ENCODE results near the gene RNF220. TPM values are rescaled to one million over a fixed set of nuclear protein-coding genes. Genes with fewer than 3 reads are reported as not detected.

RNF220 gene
- total RNA-seq, 1 experiment from 2014 or later = 66.6 TPM

DNA sequence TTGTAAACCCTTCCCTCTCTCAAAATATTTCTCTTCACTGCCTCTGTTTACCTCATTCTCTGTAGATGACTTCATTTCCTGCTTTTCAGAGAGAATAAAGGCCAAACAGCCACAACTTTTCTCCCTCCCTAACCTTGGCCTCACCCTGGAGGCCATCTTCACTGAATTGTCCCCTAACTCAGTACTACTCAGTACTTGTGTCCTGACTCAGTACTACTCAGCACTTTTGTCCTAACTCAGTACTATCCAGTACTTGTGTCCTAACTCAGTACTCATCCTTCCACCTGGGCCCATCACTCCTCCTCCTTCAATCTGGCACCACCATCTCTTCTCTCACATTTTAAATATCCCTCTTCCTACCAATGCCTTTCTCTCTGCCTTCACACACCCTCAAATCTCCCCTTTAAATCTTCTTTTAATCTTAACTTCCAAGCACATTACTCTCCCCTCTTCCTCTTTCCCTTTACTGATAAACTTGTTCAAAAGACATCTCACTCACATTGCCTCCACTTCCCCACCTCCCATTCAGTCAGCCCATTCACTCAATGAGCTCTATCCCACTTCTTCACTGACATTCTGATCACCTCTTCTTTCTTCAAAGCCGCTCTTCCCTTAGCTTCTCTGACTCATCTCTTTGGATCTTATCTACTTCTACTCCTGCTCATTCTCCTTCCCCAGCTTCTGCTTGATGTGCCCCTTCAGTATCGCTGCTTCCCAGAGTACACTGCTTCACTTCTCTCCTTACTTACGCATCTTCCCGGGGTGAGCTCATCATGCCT lies 121.4 kb downstream of the RNF220 start:
- no peaks in the 10 kb centered on the region for H3K36me3 ChIP-seq (ENCODE audit: low read depth, low read length)
- BruUV-seq (replicated peaks) = no TSS peak
- no peak overlapping the region for H3K4me2 ChIP-seq (ENCODE audit: low read length)
- no peak overlapping the region for H3K9ac ChIP-seq (ENCODE audit: low read length)
- no peak overlapping the region for H3K27ac ChIP-seq (ENCODE audit: low read length)
- DNase-seq (no peak), ATAC-seq (no peak)
- no peaks in the 10 kb centered on the region for H3K79me2 ChIP-seq (ENCODE audit: low read length)
- no peaks in the 10 kb centered on the region for H3K9me2 ChIP-seq (replicated peaks; ENCODE audit: low read length)
- CTCF ChIA-PET = no interaction called here
- no peaks in the 10 kb centered on the region for H4K20me1 ChIP-seq (ENCODE audit: low read length)
- peaks cover 5% of the 10 kb centered on the region for H3K4me1 ChIP-seq (ENCODE audit: insufficient read depth, low read length)
- H3K27me3 ChIP-seq (ENCODE audit: low read length) = no peaks in the 10 kb centered on the region
- no peak overlapping the region for H2AFZ ChIP-seq (ENCODE audit: low read length)
- H3K4me3 ChIP-seq (ENCODE audit: low read length) = no peak overlapping the region
- intact Hi-C loops (cut with micrococcal nuclease) = no loop called here
- no peaks in the 10 kb centered on the region for H3K9me3 ChIP-seq (ENCODE audit: low read length)
- POLR2A ChIA-PET (ENCODE audit: unreplicated experiment) = no interaction called here
- no peaks in the 10 kb centered on the region for H3F3A ChIP-seq (ENCODE audit: low read length, unreplicated experiment)
- TF ChIP-seq, protein P1, sequence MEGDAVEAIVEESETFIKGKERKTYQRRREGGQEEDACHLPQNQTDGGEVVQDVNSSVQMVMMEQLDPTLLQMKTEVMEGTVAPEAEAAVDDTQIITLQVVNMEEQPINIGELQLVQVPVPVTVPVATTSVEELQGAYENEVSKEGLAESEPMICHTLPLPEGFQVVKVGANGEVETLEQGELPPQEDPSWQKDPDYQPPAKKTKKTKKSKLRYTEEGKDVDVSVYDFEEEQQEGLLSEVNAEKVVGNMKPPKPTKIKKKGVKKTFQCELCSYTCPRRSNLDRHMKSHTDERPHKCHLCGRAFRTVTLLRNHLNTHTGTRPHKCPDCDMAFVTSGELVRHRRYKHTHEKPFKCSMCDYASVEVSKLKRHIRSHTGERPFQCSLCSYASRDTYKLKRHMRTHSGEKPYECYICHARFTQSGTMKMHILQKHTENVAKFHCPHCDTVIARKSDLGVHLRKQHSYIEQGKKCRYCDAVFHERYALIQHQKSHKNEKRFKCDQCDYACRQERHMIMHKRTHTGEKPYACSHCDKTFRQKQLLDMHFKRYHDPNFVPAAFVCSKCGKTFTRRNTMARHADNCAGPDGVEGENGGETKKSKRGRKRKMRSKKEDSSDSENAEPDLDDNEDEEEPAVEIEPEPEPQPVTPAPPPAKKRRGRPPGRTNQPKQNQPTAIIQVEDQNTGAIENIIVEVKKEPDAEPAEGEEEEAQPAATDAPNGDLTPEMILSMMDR (conservative IDR thresholded peaks at IDR 0.05; ENCODE audit: low read depth, low read length) = no peak
- no peak for TF ChIP-seq EZH2phosphoT487 (IDR thresholded peaks at IDR 0.05; ENCODE audit: borderline replicate concordance, low read length)
- TF ChIP-seq EZH2 (IDR thresholded peaks at IDR 0.05; ENCODE audit: low read length, unreplicated experiment) = no peak

- H4K20me1 ChIP-seq (ENCODE audit: low read length) = no peaks in the 10 kb centered on the region
- no TSS peak for BruUV-seq (replicated peaks)
- H3K79me2 ChIP-seq (ENCODE audit: low read length) = no peaks in the 10 kb centered on the region
- peak overlapping the region; percentile 71 for H3K27ac ChIP-seq (ENCODE audit: low read length)
- no peaks in the 10 kb centered on the region for H3K9me3 ChIP-seq (ENCODE audit: low read length)
- H3K27me3 ChIP-seq (ENCODE audit: low read length) = no peaks in the 10 kb centered on the region
- peak overlapping the region; percentile 47 for H3K4me2 ChIP-seq (ENCODE audit: low read length)
- no peaks in the 10 kb centered on the region for H3K36me3 ChIP-seq (ENCODE audit: low read depth, low read length)
- ChIA-PET POLR2A (ENCODE audit: unreplicated experiment) (interaction anchor here (0.6 kb wide), 2 partner anchors 491 to 771 kb away, joined by 6 to 11 read pairs; no protein-coding TSS in a partner anchor), CTCF (interaction anchor here (0.9 kb wide), 1 partner anchor 22 kb away, joined by 3 read pairs; no protein-coding TSS in a partner anchor)
- intact Hi-C loops (cut with micrococcal nuclease) = no loop called here
- H3K9me2 ChIP-seq (replicated peaks; ENCODE audit: low read length) = no peaks in the 10 kb centered on the region
- peaks cover 7% of the 10 kb centered on the region for H3F3A ChIP-seq (ENCODE audit: low read length, unreplicated experiment)
- H3K4me1 ChIP-seq (ENCODE audit: insufficient read depth, low read length) = peaks cover 23% of the 10 kb centered on the region
- H3K4me3 ChIP-seq (ENCODE audit: low read length) = no peak overlapping the region
- ATAC-seq = peak; percentile 99
- no peak overlapping the region for H2AFZ ChIP-seq (ENCODE audit: low read length)
- TF ChIP-seq EZH2phosphoT487 (IDR thresholded peaks at IDR 0.05; ENCODE audit: borderline replicate concordance, low read length) (no peak), EZH2 (IDR thresholded peaks at IDR 0.05; ENCODE audit: low read length, unreplicated experiment) (no peak)
- TF ChIP-seq, protein P1 (conservative IDR thresholded peaks at IDR 0.05; ENCODE audit: low read depth, low read length) = no peak
- peak; percentile 93 for DNase-seq
- H3K9ac ChIP-seq (ENCODE audit: low read length) = no peak overlapping the region
These were observed 126.9 kb downstream of the RNF220 start for GRCh38 chr1:44531785-44532566.
